Breast epithelium (tissue), 4 donors: ENCODE measurements around the gene WDR72. TPM values are rescaled to one million over a fixed set of nuclear protein-coding genes. Genes with fewer than 3 reads are reported as not detected.

Source experiments
- DNase-seq, 2 donors: peaks; one replicate each; pipeline ENCODE4 v3.0.0-alpha.2; 2019; ENCODE audit warnings: low spot score in 2 of 2
- H3K27ac ChIP-seq, 2 donors: fragments of 200-600 bp; sonication (generic) in 1 of 2; one replicate each; pipeline ENCODE4 v1.5.1; 2016 to 2019; ENCODE audit warnings: mild to moderate bottlenecking in 1 of 2
- H3K27me3 ChIP-seq, 2 donors: fragments of 200-600 bp; sonication (generic) in 1 of 2; one replicate each; pipeline versions ENCODE4 v1.5.1 to v1.6.0; 2017 to 2019; ENCODE audit warnings: control low read depth in 1 of 2, mild to moderate bottlenecking in 1 of 2
- H3K36me3 ChIP-seq: fragments of 200-600 bp; one replicate; pipeline ENCODE4 v1.5.1; 2019
- H3K4me1 ChIP-seq, 2 donors: fragments of 200-600 bp; sonication (generic); one replicate each; pipeline ENCODE4 v1.5.1; 2016 to 2019; ENCODE audit warnings: control low read depth in 1 of 2
- H3K4me3 ChIP-seq, 3 donors: fragments of 200-600 bp; sonication (generic); 1 replicate in 2 of 3; 2 replicates in 1 of 3; pipeline ENCODE4 v1.5.1; 2016 to 2019; ENCODE audit warnings: mild to moderate bottlenecking in 3 of 3, moderate library complexity in 2 of 3
- H3K9me3 ChIP-seq, 2 donors: fragments of 200-600 bp; sonication (generic) in 1 of 2; one replicate each; pipeline ENCODE4 v1.5.1; 2016 to 2019; ENCODE audit warnings: control low read depth in 1 of 2
- CTCF ChIP-seq, 3 donors: fragments of 450-650 bp; IDR thresholded peaks; one replicate each; pipeline ENCODE4 v1.5.1; 2016 to 2017; ENCODE audit warnings: antibody characterized with exemption in 3 of 3, mild to moderate bottlenecking in 3 of 3, moderate library complexity in 3 of 3
- POLR2A ChIP-seq: fragments of 450-650 bp; IDR thresholded peaks from one replicate; pipeline ENCODE4 v1.6.1; 2016; ENCODE audit warnings: antibody characterized with exemption, mild to moderate bottlenecking, moderate library complexity
- POLR2AphosphoS5 ChIP-seq, 3 donors: sonication (generic); formaldehyde crosslinking; IDR thresholded peaks; one replicate each; pipeline ENCODE4 v1.6.1; 2017; ENCODE audit warnings: antibody characterized with exemption in 3 of 3
- intact Hi-C: fragments of 100-400 bp; cut with DNase I; formaldehyde crosslinking; loops from one replicate; pipeline ENCODE4 v1.15.1; 2023; ENCODE audit warnings: low total_unique reads
- total RNA-seq, 3 donors: library from RNA; depleted of rRNA; stranded (reverse); fragments of >200 nt; gene quantifications; one replicate each; pipeline ENCODE4 v1.1.0, GENCODE V29; 2016

Gene WDR72
- total RNA-seq, 3 donors from 2014 or later = 0.66 to 1.2 TPM; not detected in 1

- intact Hi-C loops = no loop called here
- H3K4me3 ChIP-seq = no peak overlapping the region
- H3K27me3 ChIP-seq = peaks cover 0 to 9% of the 10 kb centered on the region in 2 donors
- no peak for DNase-seq
- no peaks in the 10 kb centered on the region for H3K4me1 ChIP-seq
- no peak overlapping the region for H3K27ac ChIP-seq
- no peaks in the 10 kb centered on the region for H3K9me3 ChIP-seq
- H3K36me3 ChIP-seq = no peaks in the 10 kb centered on the region
- TF ChIP-seq POLR2AphosphoS5 (IDR thresholded peaks at IDR 0.05) (no peak), POLR2A (no peak), CTCF (IDR thresholded peaks at IDR 0.05) (no peak)
Measured at GRCh38 chr15:53472210-53472609, 287.3 kb downstream of the WDR72 start.

- H3K4me3 ChIP-seq = no peak overlapping the region
- DNase-seq = no peak
- H3K9me3 ChIP-seq = no peaks in the 10 kb centered on the region
- intact Hi-C loops = no loop called here
- H3K36me3 ChIP-seq = no peaks in the 10 kb centered on the region
- peaks cover 0 to 9% of the 10 kb centered on the region in 2 donors for H3K27me3 ChIP-seq
- TF ChIP-seq CTCF (IDR thresholded peaks at IDR 0.05) (no peak), POLR2AphosphoS5 (IDR thresholded peaks at IDR 0.05) (no peak), POLR2A (no peak)
- H3K4me1 ChIP-seq = no peaks in the 10 kb centered on the region
- H3K27ac ChIP-seq = no peak overlapping the region
Measured at GRCh38 chr15:53470743-53471142, 288.7 kb downstream of the WDR72 start.

GRCh38 chr15:53469422-53469821, 290.0 kb downstream of the WDR72 start:
- intact Hi-C loops = no loop called here
- DNase-seq = no peak
- Histone ChIP-seq H3K4me3 (no peak overlapping the region), H3K27me3 (peaks cover 0 to 9% of the 10 kb centered on the region in 2 donors), H3K9me3 (no peaks in the 10 kb centered on the region), H3K4me1 (no peaks in the 10 kb centered on the region), H3K27ac (no peak overlapping the region), H3K36me3 (no peaks in the 10 kb centered on the region)
- TF ChIP-seq CTCF (IDR thresholded peaks at IDR 0.05) (no peak), POLR2A (no peak), POLR2AphosphoS5 (IDR thresholded peaks at IDR 0.05) (no peak)

Other genes with a start within 250 kb of the WDR72 start
- 1 to 10 TPM in 1 of 3 donors, under 1 TPM in 2; 0.32 to 2.9 (median 0.88) TPM for gene UNC13C, start 218.8 kb upstream of the WDR72 start, total RNA-seq